ENCODE data around the gene LCN2. TPM values are rescaled to one million over a fixed set of nuclear protein-coding genes. Genes with fewer than 3 reads are reported as not detected.

The LCN2 gene
- total and polyA plus RNA-seq, 9 of the 15 experiments (the other 6 are each of a cell fraction or from before 2014, with no cell fraction given) = 0.10 to 1.2 (median 0.44) TPM; not detected in 1

DNA sequence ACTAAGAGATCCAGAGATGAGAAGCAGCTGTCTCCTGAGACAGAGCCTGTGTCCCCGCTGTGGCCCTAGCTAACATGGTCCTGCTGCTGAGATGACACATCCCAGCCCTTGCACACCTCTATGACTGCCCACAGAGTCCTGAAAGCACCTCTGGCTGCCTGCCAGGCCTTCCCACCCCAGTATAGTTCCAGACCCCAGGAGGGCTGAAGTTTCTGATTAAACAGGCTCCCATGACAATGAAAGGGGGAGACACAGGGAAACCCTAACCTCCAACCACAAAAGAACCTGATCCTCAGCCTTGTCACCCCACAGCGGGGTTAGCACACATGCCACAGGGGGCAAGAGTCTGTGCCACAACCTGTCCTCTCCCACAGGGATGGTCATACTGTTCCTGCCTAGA is 26.5 kb downstream of the LCN2 start:
- TF ChIP-seq, protein P1, sequence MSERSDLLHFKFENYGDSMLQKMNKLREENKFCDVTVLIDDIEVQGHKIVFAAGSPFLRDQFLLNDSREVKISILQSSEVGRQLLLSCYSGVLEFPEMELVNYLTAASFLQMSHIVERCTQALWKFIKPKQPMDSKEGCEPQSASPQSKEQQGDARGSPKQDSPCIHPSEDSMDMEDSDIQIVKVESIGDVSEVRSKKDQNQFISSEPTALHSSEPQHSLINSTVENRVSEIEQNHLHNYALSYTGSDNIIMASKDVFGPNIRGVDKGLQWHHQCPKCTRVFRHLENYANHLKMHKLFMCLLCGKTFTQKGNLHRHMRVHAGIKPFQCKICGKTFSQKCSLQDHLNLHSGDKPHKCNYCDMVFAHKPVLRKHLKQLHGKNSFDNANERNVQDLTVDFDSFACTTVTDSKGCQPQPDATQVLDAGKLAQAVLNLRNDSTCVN (CRISPR knock-in tag; IDR thresholded peaks at IDR 0.05) = no peak
- peak; percentile 75 for TF ChIP-seq NFIC (IDR thresholded peaks at IDR 0.05)
- POLR2A ChIA-PET = interaction anchor here (0.5 to 12.6 kb wide), 7 partner anchors 8 to 23 kb away, joined by 3 to 155 read pairs (median 4); partner anchors contain the start of genes BBLN and CIZ1
- intact Hi-C loops (cut with micrococcal nuclease) (no loop called here), in situ Hi-C loops (cut with MboI) (loop anchor here (10.0 kb wide), 1 partner anchor 519 kb away; no protein-coding TSS in a partner anchor)
- no peak for ATAC-seq
- Histone ChIP-seq H4K20me1 (replicated peaks; ENCODE audit: control insufficient read depth, insufficient read depth, low read length) (peaks cover 3% of the 10 kb centered on the region; the same call in 1 of the 2 replicates), H2AFZ (ENCODE audit: low read depth, low read length) (no peak overlapping the region), H3K79me2 (ENCODE audit: control insufficient read depth, insufficient read depth, low read length) (no peaks in the 10 kb centered on the region), H3K4me3 (no peak overlapping the region), H3K4me2 (ENCODE audit: insufficient read depth, low read length) (no peak overlapping the region), H3K9me1 (ENCODE audit: control insufficient read depth, insufficient read depth, low read length) (no peaks in the 10 kb centered on the region), H3K4me1 (replicated peaks in 1 of 2; ENCODE audit: control insufficient read depth in 2 of 2, insufficient read depth in 2 of 2, low read length in 2 of 2) (peaks cover 0 to 24% of the 10 kb centered on the region in 2 experiments; a peak in 3 of 5 replicates), H3K27me3 (ENCODE audit: control insufficient read depth in 2 of 2, insufficient read depth in 2 of 2, low read length in 2 of 2) (no peaks in the 10 kb centered on the region), H3K36me3 (ENCODE audit: control insufficient read depth, insufficient read depth, low read length) (peaks cover 82% of the 10 kb centered on the region), H3K9me3 (replicated peaks; ENCODE audit: control insufficient read depth, insufficient read depth, low read depth, low read length) (no peaks in the 10 kb centered on the region), H3K27ac (ENCODE audit: extremely low read depth, low read depth, low read length) (0 out of 3 replicates have a peak overlapping the region, but pooled peaks have one; percentile 5), H3K9ac (ENCODE audit: insufficient read depth in 1 of 2, low read depth in 2 of 2, low read length in 2 of 2) (no peak overlapping the region)
- 90% methylated on average over 2 of the region's 2 CpGs for WGBS (ENCODE audit: insufficient coverage, low coverage, missing lambda C conversion rate)
- no peak for FAIRE-seq
- no peak for DNase-seq (ENCODE audit: extremely low read depth in 1 of 4, low spot score in 3 of 4)
- CTCF ChIA-PET (ENCODE audit: low intra/inter-chr PET ratio) = no interaction called here
- no TSS peak for BruUV-seq (replicated peaks)

DNA sequence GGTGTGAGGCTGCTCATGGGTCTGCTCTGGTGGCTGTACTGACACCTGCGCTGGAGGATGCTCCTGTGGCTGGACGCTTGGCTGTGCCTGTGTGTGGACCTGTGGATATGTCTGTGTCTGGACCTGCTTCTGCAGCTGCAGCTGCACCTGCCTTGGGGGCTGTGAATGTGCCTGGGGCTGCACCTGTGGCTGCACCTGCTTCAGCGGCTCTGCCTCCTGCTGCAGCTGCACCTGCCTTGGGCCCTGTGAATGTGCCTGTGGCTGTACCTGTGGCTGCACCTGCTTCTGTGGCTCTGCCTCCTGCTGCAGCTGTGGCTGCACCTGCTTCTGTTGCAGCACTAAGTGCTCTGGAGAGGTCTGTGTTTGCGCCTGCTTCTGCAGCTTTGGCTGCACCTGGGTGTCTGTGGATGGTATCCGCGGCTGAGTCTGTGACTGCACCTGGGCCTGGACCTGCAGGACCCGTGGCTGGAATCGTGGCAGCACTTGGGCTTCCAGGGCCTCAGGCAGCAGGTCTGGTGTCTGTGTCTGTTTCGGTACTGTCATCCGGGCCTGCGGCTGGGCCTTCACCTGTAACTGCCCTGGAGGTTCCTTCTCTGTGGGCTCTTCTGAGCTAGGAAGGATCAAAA is 29.7 kb downstream of the LCN2 start:
- ATAC-seq (no peak), DNase-seq (ENCODE audit: extremely low read depth in 1 of 4, low spot score in 3 of 4) (no peak), FAIRE-seq (no peak)
- peaks cover 0 to 28% of the 10 kb centered on the region in 2 experiments; a peak in 3 of 5 replicates for H3K4me1 ChIP-seq (replicated peaks in 1 of 2; ENCODE audit: control insufficient read depth in 2 of 2, insufficient read depth in 2 of 2, low read length in 2 of 2)
- H3K36me3 ChIP-seq (ENCODE audit: control insufficient read depth, insufficient read depth, low read length) = peaks cover 87% of the 10 kb centered on the region
- no peaks in the 10 kb centered on the region for H3K9me1 ChIP-seq (ENCODE audit: control insufficient read depth, insufficient read depth, low read length)
- ChIA-PET POLR2A (interaction anchor here (0.9 to 12.6 kb wide), 5 partner anchors 9 to 40 kb away, joined by 4 to 155 read pairs (median 5); partner anchors contain the start of genes BBLN and CIZ1), CTCF (ENCODE audit: low intra/inter-chr PET ratio) (no interaction called here)
- H3K9ac ChIP-seq (ENCODE audit: insufficient read depth in 1 of 2, low read depth in 2 of 2, low read length in 2 of 2) = peak overlapping the region in 1 of 2 experiments; percentile 69; a peak in 2 of 4 replicates
- H3K9me3 ChIP-seq (replicated peaks; ENCODE audit: control insufficient read depth, insufficient read depth, low read depth, low read length) = no peaks in the 10 kb centered on the region
- TSS peak; percentile 49 for BruUV-seq (replicated peaks)
- intact Hi-C loops (cut with micrococcal nuclease) = no loop called here
- H4K20me1 ChIP-seq (replicated peaks; ENCODE audit: control insufficient read depth, insufficient read depth, low read length) = peaks cover 3% of the 10 kb centered on the region; the same call in 1 of the 2 replicates
- H3K4me3 ChIP-seq = no peak overlapping the region
- H3K79me2 ChIP-seq (ENCODE audit: control insufficient read depth, insufficient read depth, low read length) = no peaks in the 10 kb centered on the region
- no peaks in the 10 kb centered on the region for H3K27me3 ChIP-seq (ENCODE audit: control insufficient read depth in 2 of 2, insufficient read depth in 2 of 2, low read length in 2 of 2)
- no peak overlapping the region for H2AFZ ChIP-seq (ENCODE audit: low read depth, low read length)
- in situ Hi-C loops (cut with MboI) = loop anchor here (10.0 kb wide), 1 partner anchor 516 kb away; no protein-coding TSS in a partner anchor
- H3K27ac ChIP-seq (ENCODE audit: extremely low read depth, low read depth, low read length) = no peak overlapping the region
- WGBS (ENCODE audit: insufficient coverage, low coverage, missing lambda C conversion rate) = 97% methylated on average over 11 of the region's 11 CpGs
- no peak overlapping the region for H3K4me2 ChIP-seq (ENCODE audit: insufficient read depth, low read length)
- TF ChIP-seq, protein P2, sequence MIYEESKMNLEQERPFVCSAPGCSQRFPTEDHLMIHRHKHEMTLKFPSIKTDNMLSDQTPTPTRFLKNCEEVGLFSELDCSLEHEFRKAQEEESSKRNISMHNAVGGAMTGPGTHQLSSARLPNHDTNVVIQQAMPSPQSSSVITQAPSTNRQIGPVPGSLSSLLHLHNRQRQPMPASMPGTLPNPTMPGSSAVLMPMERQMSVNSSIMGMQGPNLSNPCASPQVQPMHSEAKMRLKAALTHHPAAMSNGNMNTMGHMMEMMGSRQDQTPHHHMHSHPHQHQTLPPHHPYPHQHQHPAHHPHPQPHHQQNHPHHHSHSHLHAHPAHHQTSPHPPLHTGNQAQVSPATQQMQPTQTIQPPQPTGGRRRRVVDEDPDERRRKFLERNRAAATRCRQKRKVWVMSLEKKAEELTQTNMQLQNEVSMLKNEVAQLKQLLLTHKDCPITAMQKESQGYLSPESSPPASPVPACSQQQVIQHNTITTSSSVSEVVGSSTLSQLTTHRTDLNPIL (CRISPR knock-in tag; IDR thresholded peaks at IDR 0.05) = no peak
- TF ChIP-seq CBFA2T3 (IDR thresholded peaks at IDR 0.05) = peak; percentile 24; the same call in 1 of the 2 replicates
- TF ChIP-seq ZBTB17 (CRISPR knock-in tag; IDR thresholded peaks at IDR 0.05) = no peak
- TF ChIP-seq ESRRA (IDR thresholded peaks at IDR 0.05; ENCODE audit: borderline replicate concordance, low read depth) = no peak
- TF ChIP-seq TEAD4 (IDR thresholded peaks at IDR 0.05; ENCODE audit: low read length) = no peak
- TF ChIP-seq TEAD4 (CRISPR knock-in tag; IDR thresholded peaks at IDR 0.05; ENCODE audit: borderline replicate concordance) = no peak
- 0 out of 2 replicates have a peak, but pooled peaks have one; percentile 61 for TF ChIP-seq PHB (CRISPR knock-in tag; IDR thresholded peaks at IDR 0.05)
- 0 out of 2 replicates have a peak, but pooled peaks have one; percentile 28 for TF ChIP-seq TAF15 (IDR thresholded peaks at IDR 0.05; ENCODE audit: low read depth, low read length)
- TF ChIP-seq, protein P3, sequence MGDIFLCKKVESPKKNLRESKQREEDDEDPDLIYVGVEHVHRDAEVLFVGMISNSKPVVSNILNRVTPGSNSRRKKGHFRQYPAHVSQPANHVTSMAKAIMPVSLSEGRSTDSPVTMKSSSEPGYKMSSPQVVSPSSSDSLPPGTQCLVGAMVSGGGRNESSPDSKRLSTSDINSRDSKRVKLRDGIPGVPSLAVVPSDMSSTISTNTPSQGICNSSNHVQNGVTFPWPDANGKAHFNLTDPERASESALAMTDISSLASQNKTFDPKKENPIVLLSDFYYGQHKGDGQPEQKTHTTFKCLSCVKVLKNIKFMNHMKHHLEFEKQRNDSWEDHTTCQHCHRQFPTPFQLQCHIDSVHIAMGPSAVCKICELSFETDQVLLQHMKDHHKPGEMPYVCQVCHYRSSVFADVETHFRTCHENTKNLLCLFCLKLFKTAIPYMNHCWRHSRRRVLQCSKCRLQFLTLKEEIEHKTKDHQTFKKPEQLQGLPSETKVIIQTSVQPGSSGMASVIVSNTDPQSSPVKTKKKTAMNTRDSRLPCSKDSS (IDR thresholded peaks at IDR 0.05; ENCODE audit: low read depth, partially characterized antibody) = peak; percentile 27
